Limb (tissue), 2 donors: ENCODE results near the gene OR4M1.
"Not testable (repeated sequence)": the region's sequence is repeated elsewhere in the genome, so short reads cannot be mapped to it uniquely, and the experiment has no call there.

ENCODE experiments used
- DNase-seq, 2 donors: peaks; one replicate each; pipeline ENCODE4 v3.0.0-alpha.2; 2016; ENCODE audit errors: extremely low spot score in 2 of 2

OR4M1 gene

DNA sequence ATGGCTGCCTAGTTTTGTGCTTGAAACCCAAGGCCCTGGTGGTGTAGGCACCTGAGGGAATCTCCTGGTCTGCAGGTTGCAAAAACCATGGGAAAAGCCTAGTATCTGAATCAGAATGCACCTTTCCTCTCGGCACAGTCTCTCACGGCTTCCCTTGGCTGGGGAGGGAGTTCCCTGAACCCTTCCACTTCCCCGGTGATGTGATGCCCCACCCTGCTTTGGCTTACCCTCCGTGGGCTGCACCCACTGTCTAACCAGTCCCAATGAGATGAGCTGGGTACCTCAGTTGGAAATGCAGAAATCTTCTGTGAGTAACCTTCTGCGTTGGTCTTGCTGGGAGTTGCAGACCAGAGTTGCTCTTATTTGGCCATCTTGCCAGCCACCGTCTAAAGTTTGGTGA, 47.7 kb downstream of the OR4M1 start:
- DNase-seq, result not testable (repeated sequence)

DNA sequence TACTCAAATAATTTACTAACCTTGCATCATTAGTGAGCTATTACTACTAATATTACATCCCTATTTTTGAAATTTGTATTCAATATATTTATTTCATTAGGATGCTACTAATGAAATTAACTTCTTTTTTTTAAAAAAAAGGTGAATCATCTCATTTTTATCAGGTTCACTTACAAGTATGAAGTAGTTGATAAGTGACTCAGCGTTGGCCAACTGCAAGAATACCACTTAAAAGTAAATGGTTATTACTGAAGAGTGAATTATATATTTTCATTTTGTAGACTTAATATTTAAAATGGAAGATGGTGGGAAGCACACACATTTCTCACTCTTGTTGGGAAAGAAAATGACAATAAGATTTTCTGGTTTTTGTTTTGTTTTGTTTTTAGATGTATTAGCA, 49.9 kb downstream of the OR4M1 start:
- DNase-seq, result no peak

DNA sequence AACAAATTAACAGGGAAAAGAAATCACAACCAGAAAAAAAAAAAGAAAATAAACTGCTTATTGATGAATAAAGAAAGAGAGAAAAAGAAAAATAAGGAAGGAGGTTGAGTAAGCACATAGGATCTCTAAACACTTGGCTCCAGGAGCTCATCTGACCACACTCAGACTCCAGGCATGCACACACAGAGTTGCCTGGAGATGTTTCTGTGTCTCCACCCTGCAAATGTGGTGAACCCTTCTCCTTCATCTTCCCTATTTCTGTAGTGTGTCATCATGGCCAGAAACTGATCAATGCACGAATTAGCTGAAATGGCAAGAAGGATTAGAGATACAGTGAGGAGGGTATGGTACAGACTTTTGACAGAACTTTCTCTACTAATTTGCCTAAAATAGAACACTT, 50.5 kb downstream of the OR4M1 start:
- no peak for DNase-seq

DNA sequence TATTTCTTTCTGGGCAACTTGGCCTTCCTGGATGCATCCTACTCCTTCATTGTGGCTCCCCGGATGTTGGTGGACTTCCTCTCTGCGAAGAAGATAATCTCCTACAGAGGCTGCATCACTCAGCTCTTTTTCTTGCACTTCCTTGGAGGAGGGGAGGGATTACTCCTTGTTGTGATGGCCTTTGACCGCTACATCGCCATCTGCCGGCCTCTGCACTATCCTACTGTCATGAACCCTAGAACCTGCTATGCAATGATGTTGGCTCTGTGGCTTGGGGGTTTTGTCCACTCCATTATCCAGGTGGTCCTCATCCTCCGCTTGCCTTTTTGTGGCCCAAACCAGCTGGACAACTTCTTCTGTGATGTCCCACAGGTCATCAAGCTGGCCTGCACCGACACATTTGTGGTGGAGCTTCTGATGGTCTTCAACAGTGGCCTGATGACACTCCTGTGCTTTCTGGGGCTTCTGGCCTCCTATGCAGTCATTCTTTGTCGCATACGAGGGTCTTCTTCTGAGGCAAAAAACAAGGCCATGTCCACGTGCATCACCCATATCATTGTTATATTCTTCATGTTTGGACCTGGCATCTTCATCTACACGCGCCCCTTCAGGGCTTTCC, 54.4 kb downstream of the OR4M1 start:
- DNase-seq, result not testable (repeated sequence)

DNA sequence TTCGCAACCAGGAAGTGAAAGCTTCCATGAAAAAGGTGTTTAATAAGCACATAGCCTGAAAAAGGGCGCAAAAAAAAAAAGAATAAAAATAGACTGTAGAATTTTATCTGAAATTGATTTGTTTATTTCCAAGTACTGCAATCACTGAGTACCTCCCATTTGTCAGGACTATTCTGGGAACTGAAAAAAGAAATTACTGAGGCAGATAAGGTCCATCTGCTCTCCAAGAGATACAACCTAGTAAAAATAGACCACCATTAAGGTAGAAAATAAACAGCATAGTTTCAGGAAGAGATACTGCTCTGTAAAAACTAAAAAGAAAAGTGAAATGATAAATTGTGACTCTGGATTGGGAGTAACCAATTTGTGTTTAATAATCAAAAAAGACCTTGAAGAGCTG, 55.0 kb downstream of the OR4M1 start:
- DNase-seq, result no peak
